Ovary (tissue), 9 donors: ENCODE measurements around the gene LPO. TPM values are rescaled to one million over a fixed set of nuclear protein-coding genes. Genes with fewer than 3 reads are reported as not detected.

ENCODE experiments used
- DNase-seq, 5 donors: peaks; one replicate each; pipeline ENCODE4 v3.0.0-alpha.2; 2019 to 2020
- H3K27ac ChIP-seq, 2 donors: fragments of 200-600 bp; one replicate each; pipeline versions ENCODE4 v1.5.1 to v1.8.0; 2019 to 2022
- H3K27me3 ChIP-seq: fragments of 200-600 bp; one replicate; pipeline ENCODE4 v1.8.0; 2022
- H3K36me3 ChIP-seq: fragments of 200-600 bp; sonication (generic); one replicate; pipeline ENCODE4 v1.5.1; 2019
- H3K4me1 ChIP-seq: one replicate; pipeline ENCODE4 v1.8.1; 2013; ENCODE audit warnings: mild to moderate bottlenecking, moderate library complexity; ENCODE audit not compliant: insufficient read depth
- H3K4me3 ChIP-seq: fragments of 200-600 bp; sonication (generic); one replicate; pipeline ENCODE4 v1.5.1; 2017
- H3K9me3 ChIP-seq, 2 donors: fragments of 200-600 bp in 1 of 2; sonication (generic) in 1 of 2; one replicate each; pipeline versions ENCODE4 v1.5.1 to v1.8.1; 2013 to 2019; ENCODE audit warnings: mild to moderate bottlenecking in 1 of 2, moderate library complexity in 1 of 2
- CTCF ChIP-seq, 3 donors: fragments of 450-650 bp in 2 of 3; fragments of 200-600 bp in 1 of 3; IDR thresholded peaks; one replicate each; pipeline versions ENCODE4 v1.5.1 to v1.8.0; 2016 to 2022; ENCODE audit warnings: antibody characterized with exemption in 3 of 3, mild to moderate bottlenecking in 1 of 3
- EP300 ChIP-seq: sonication (generic); formaldehyde crosslinking; IDR thresholded peaks from one replicate; pipeline ENCODE4 v1.6.1; 2017; ENCODE audit warnings: antibody characterized with exemption
- POLR2A ChIP-seq: fragments of 450-650 bp; IDR thresholded peaks from one replicate; pipeline ENCODE4 v1.6.1; 2017; ENCODE audit warnings: antibody characterized with exemption, mild to moderate bottlenecking, moderate library complexity
- WGBS, 3 donors: extraction: QIAGEN DNeasy Blood & Tissue Kit in 1 of 3; methylation state at CpG; one replicate each; pipeline versions ENCODE4 v1.1.5 to v1.1.7; 2013 to 2017; 5-methylcytosine and 5-hydroxymethylcytosine counted together
- intact Hi-C, 4 donors: fragments of 100-400 bp; cut with DNase I; formaldehyde crosslinking; loops; one replicate each; pipeline versions ENCODE4 v1.11.0 to v1.15.1; 2022 to 2023
- polyA plus RNA-seq, 2 donors: library from polyadenylated mRNA; stranded (reverse); fragments of 200-250 nt in 1 of 2; fragments of 350-450 nt in 1 of 2; fragmentation: Illumina TruSeq in 1 of 2; extraction: RNeasy Lipid Tissue Mini Kit (QIAGEN cat#74804) in 1 of 2; gene quantifications; one replicate each; pipeline ENCODE4 v1.2.3, GENCODE V29; 2013 to 2014
- total RNA-seq, 7 donors: library from RNA; depleted of rRNA in 2 of 7; stranded (reverse); fragments of >200 nt in 2 of 7; fragmentation: NEBNext Ultra II Directional in 3 of 7; extraction: Animal tissue kit (Norgen Biotek cat#: 25700) in 3 of 7; gene quantifications; one replicate each; pipeline versions ENCODE4 v1.1.0 to v1.2.4, GENCODE V29; 2016 to 2023
- donor health status: DM: no; HTN: no; CAD: no; lungs with moderate emphysema.
- donor health status: DM: no; HTN: no; CAD: no.
- donor health status: Bipolar disorder and iron deficiency.
- donor health status: DM: yes; HTN: yes; CAD: no.
- donor health status: DM: no; HTN: no; CAD: no.
- donor health status: DM: yes; HTN: yes; CAD: no.

LPO gene
- total and polyA plus RNA-seq, 9 donors = 0.32 to 1.6 TPM; not detected in 7

- no peaks in the 10 kb centered on the region for H3K4me1 ChIP-seq
- 78 to 86% (median 83%) methylated on average over 12 of the region's 12 CpGs for WGBS, 3 donors
- intact Hi-C loops = no loop called here
- no peaks in the 10 kb centered on the region for H3K9me3 ChIP-seq
- H3K27ac ChIP-seq = no peak overlapping the region
- H3K36me3 ChIP-seq = no peaks in the 10 kb centered on the region
- H3K4me3 ChIP-seq = no peak overlapping the region
- H3K27me3 ChIP-seq = no peaks in the 10 kb centered on the region
- TF ChIP-seq CTCF (IDR thresholded peaks at IDR 0.05) = no peak
- TF ChIP-seq EP300 = no peak
- no peak for TF ChIP-seq POLR2A
- DNase-seq = no peak
Measured at GRCh38 chr17:58268326-58268725, 29.9 kb downstream of the LPO start.

GRCh38 chr17:58268774-58269556, 30.6 kb downstream of the LPO start:
- Histone ChIP-seq H3K4me1 (no peaks in the 10 kb centered on the region), H3K27ac (no peak overlapping the region), H3K9me3 (no peaks in the 10 kb centered on the region), H3K36me3 (no peaks in the 10 kb centered on the region), H3K4me3 (no peak overlapping the region), H3K27me3 (no peaks in the 10 kb centered on the region)
- no peak for DNase-seq
- WGBS, 3 donors = 68 to 74% (median 68%) methylated on average over 6 of the region's 6 CpGs
- TF ChIP-seq POLR2A (no peak), EP300 (no peak), CTCF (IDR thresholded peaks at IDR 0.05) (no peak)
- intact Hi-C loops = no loop called here

GRCh38 chr17:58269557-58270291, 31.3 kb downstream of the LPO start:
- Histone ChIP-seq H3K4me3 (no peak overlapping the region), H3K27me3 (no peaks in the 10 kb centered on the region), H3K4me1 (no peaks in the 10 kb centered on the region), H3K27ac (no peak overlapping the region), H3K9me3 (no peaks in the 10 kb centered on the region), H3K36me3 (no peaks in the 10 kb centered on the region)
- intact Hi-C loops = no loop called here
- TF ChIP-seq EP300 (no peak), CTCF (IDR thresholded peaks at IDR 0.05) (no peak), POLR2A (no peak)
- DNase-seq = no peak
- WGBS, 3 donors = 69 to 81% (median 71%) methylated on average over 9 of the region's 9 CpGs

GRCh38 chr17:58270476-58271215, 32.3 kb downstream of the LPO start:
- H3K27me3 ChIP-seq = no peaks in the 10 kb centered on the region
- no peaks in the 10 kb centered on the region for H3K4me1 ChIP-seq
- H3K4me3 ChIP-seq = no peak overlapping the region
- DNase-seq = no peak
- intact Hi-C loops = no loop called here
- no peaks in the 10 kb centered on the region for H3K9me3 ChIP-seq
- 82 to 86% (median 83%) methylated on average over 14 to 15 of the region's 15 CpGs for WGBS, 3 donors
- H3K27ac ChIP-seq = no peak overlapping the region
- TF ChIP-seq CTCF (IDR thresholded peaks at IDR 0.05) (no peak), EP300 (no peak), POLR2A (no peak)
- no peaks in the 10 kb centered on the region for H3K36me3 ChIP-seq
